NT2/D1 (cell line): ENCODE results near the gene IFNA14.

ENCODE experiments used
- DNase-seq: peaks from one replicate; pipeline ENCODE4 v3.0.0-alpha.2; 2011; ENCODE audit warnings: low read depth, low spot score
- H3K27me3 ChIP-seq: 2 replicates; pipeline ENCODE4 v1.6.0; 2011; ENCODE audit warnings: mild to moderate bottlenecking; ENCODE audit not compliant: insufficient read length, insufficient read depth
- H3K36me3 ChIP-seq: 2 replicates; pipeline ENCODE4 v1.6.1; 2011; ENCODE audit warnings: mild to moderate bottlenecking, low read length, mixed read lengths; ENCODE audit not compliant: insufficient read depth, insufficient read length
- H3K4me1 ChIP-seq: 2 replicates; pipeline ENCODE4 v1.5.1; 2011; ENCODE audit not compliant: insufficient read depth, insufficient read length
- H3K4me3 ChIP-seq: 2 replicates; pipeline ENCODE4 v1.5.1; 2011; ENCODE audit warnings: low read depth; ENCODE audit not compliant: insufficient read length
- H3K9ac ChIP-seq: 2 replicates; pipeline ENCODE4 v1.6.0; 2011; ENCODE audit warnings: low read depth; ENCODE audit not compliant: insufficient read length
- H3K9me3 ChIP-seq: 2 replicates; pipeline ENCODE4 v1.5.1; 2011; ENCODE audit warnings: mild to moderate bottlenecking, low read length; ENCODE audit not compliant: insufficient read depth
- SUZ12 ChIP-seq: IDR thresholded peaks from 2 replicates; pipeline ENCODE4 v1.6.1; 2011; ENCODE audit not compliant: insufficient read length, insufficient read depth; ENCODE audit errors: extremely low read depth
- YY1 ChIP-seq: IDR thresholded peaks from 2 replicates; pipeline ENCODE4 v1.6.1; 2011; ENCODE audit not compliant: insufficient read length, insufficient read depth
- ZNF274 ChIP-seq: IDR thresholded peaks from 2 replicates; pipeline ENCODE4 v1.6.1; 2011; ENCODE audit warnings: mild to moderate bottlenecking, low read depth, low read length

IFNA14 gene

DNA sequence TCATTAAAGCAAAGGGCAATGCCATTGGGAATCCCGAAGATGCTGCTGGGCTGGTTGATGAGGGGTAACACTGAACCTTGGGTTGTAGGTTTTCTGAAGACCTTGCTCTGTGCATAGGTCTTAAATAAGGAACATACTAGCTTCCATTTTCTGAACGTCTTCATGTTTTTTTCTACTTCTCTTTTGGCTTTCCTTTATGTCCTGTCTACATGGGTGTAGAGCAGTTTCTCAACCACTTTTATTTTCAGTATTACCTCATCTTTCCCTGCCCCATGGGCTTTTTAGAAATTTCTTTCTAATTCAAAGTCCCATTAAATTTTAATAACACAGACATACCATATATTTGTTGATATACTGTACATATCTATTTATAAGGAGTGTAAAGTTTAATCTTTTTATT lies at the start of gene IFNA14:
Gene IFNA14, minus strand, starts transcription at position 95 of the 400 bp plus-strand sequence. Its CDS starts 70 bp downstream, at position 25.
- no peaks in the 10 kb centered on the region for H3K36me3 ChIP-seq
- no peak within 1 kb of the TSS for H3K9ac ChIP-seq
- H3K4me1 ChIP-seq: no peaks in the 10 kb centered on the region
- no peak within 1 kb of the TSS for H3K4me3 ChIP-seq
- no peaks in the 10 kb centered on the region for H3K9me3 ChIP-seq
- H3K27me3 ChIP-seq: no peaks in the 10 kb centered on the region
- TF ChIP-seq SUZ12 (no peak), ZNF274 (no peak), YY1 (no peak)
- no peak for DNase-seq

DNA sequence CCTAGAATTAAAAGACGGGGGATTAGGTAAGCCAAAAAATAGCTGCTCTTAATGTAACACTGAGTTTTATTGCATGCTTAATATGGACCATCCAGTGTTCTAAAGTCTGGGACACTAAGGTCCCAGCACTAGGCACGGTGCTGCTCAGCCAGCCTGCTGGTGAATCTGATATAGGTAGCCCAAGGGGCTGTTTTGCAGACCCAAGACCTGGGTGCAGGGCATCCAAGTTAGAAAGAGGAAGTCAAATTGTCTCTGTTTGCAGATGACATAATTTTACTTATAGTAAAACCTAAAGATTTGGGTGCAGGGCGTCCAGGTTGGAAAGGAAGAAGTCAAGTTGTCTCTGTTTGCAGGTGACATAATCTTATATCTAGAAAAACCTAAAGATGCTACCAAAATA lies 47.5 kb upstream of the IFNA14 start:
- no peak for DNase-seq
- H3K9ac ChIP-seq: no peak overlapping the region
- no peaks in the 10 kb centered on the region for H3K27me3 ChIP-seq
- no peak for TF ChIP-seq YY1
- TF ChIP-seq ZNF274: no peak
- TF ChIP-seq SUZ12: no peak
- no peaks in the 10 kb centered on the region for H3K4me1 ChIP-seq
- no peaks in the 10 kb centered on the region for H3K9me3 ChIP-seq
- no peaks in the 10 kb centered on the region for H3K36me3 ChIP-seq
- H3K4me3 ChIP-seq: no peak overlapping the region

DNA sequence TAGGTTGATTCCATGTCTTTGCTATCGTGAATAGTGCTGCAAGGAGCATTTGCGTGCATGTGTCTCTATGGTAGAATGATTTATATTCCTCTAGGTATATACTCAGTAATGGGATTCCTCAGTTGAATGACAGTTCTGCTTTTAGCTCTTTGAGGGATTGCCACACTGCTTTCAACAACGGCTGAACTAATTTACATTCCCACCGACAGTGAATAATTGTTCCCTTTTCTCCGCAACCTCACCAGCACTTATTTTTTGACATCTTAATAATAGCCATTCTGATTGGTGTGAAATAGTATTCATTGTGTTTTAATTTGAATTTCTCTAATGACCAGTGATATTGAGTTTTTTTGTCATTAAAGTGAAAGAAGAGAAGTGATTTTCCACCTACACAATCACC lies 46.9 kb upstream of the IFNA14 start:
- H3K36me3 ChIP-seq: no peaks in the 10 kb centered on the region
- TF ChIP-seq ZNF274: no peak
- no peak for TF ChIP-seq SUZ12
- TF ChIP-seq YY1: no peak
- DNase-seq: no peak

DNA sequence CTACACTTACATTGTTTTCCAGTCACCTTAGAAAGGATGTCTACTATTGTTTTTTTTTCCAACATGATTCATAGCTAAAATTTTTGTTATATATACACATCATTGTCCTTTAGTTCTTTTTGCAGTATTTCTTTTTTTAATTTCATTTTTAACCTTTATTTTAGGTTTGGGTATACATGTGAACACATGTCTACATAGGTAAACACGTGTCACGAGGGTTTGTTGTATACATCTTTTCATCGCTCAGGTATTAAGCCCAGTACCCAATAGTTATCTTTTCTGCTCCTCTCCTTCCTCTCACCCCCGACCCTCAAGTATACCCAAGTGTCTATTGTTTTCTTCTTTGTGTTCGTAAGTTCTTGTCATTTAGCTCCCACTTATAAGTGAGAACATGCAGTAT lies 46.3 kb upstream of the IFNA14 start:
- Histone ChIP-seq H3K27me3 (no peaks in the 10 kb centered on the region), H3K36me3 (no peaks in the 10 kb centered on the region), H3K4me1 (no peaks in the 10 kb centered on the region), H3K4me3 (no peak overlapping the region), H3K9me3 (no peaks in the 10 kb centered on the region), H3K9ac (no peak overlapping the region)
- no peak for TF ChIP-seq ZNF274
- TF ChIP-seq SUZ12: no peak
- no peak for TF ChIP-seq YY1
- no peak for DNase-seq

More for the DNA sequence above, 46.9 kb upstream of the IFNA14 start:
- Histone ChIP-seq H3K9ac (no peak overlapping the region), H3K27me3 (no peaks in the 10 kb centered on the region), H3K4me1 (no peaks in the 10 kb centered on the region), H3K9me3 (no peaks in the 10 kb centered on the region), H3K4me3 (no peak overlapping the region)

GRCh38 chr9:21281275-21281674 lies 41.5 kb upstream of the IFNA14 start:
- no peaks in the 10 kb centered on the region for H3K36me3 ChIP-seq
- H3K4me1 ChIP-seq: no peaks in the 10 kb centered on the region
- no peaks in the 10 kb centered on the region for H3K27me3 ChIP-seq
- DNase-seq: no peak
- H3K9ac ChIP-seq: no peak overlapping the region
- no peak for TF ChIP-seq SUZ12
- no peak overlapping the region for H3K4me3 ChIP-seq
- H3K9me3 ChIP-seq: no peaks in the 10 kb centered on the region

GRCh38 chr9:21268347-21268657 lies 28.5 kb upstream of the IFNA14 start:
- no peak for TF ChIP-seq ZNF274
- no peak for TF ChIP-seq YY1
- TF ChIP-seq SUZ12: no peak
- Histone ChIP-seq H3K27me3 (no peaks in the 10 kb centered on the region), H3K9me3 (no peaks in the 10 kb centered on the region), H3K9ac (no peak overlapping the region), H3K36me3 (no peaks in the 10 kb centered on the region), H3K4me3 (no peak overlapping the region), H3K4me1 (no peaks in the 10 kb centered on the region)
- DNase-seq: no peak

DNA sequence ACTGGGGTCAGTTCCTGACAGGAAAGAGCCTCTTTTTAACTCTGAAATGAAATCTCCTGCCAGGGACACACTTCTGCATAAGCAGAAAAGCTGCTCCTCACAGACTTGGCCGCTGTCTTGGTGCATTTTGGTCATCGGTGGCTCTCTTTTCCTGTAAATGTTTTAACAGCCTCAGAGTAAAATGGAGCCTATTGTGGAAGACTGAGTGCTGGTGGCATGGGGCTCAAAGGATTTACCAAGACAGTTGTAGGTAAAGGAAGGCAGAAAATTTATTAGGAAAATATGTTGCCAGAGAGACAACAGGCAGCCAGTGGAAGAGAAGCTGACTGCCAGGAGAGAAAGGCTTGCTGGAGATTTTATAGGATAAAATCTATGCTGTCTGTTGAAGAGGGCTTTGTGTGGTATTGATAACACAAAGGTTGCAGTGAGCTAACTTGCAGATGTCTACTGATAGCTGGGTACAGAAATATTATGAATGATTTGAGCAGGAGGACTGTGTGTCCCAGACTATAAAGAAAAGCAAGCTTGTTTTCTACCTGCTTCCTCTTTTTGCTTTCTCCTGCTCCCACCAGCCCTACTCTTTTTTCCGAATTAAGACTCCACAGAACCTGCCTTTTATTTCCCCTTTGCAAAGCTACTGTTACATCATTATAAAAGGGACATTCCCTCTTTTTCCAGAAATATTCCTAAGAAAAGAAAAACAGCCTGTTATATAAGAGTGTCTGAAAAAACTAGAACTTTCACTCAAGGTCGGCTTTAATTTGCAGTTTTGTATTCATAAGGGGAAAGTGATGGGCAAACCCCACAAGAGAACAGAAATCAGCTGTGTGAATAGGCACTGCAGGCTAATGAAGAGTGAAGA lies 27.9 kb upstream of the IFNA14 start:
- TF ChIP-seq ZNF274: no peak
- TF ChIP-seq SUZ12: no peak
- TF ChIP-seq YY1: no peak
- Histone ChIP-seq H3K9ac (no peak overlapping the region), H3K27me3 (no peaks in the 10 kb centered on the region), H3K4me1 (no peaks in the 10 kb centered on the region), H3K36me3 (no peaks in the 10 kb centered on the region), H3K4me3 (no peak overlapping the region), H3K9me3 (no peaks in the 10 kb centered on the region)
- DNase-seq: no peak
